Measurements from ENCODE around the gene TBC1D5. TPM values are rescaled to one million over a fixed set of nuclear protein-coding genes. Genes with fewer than 3 reads are reported as not detected.

The TBC1D5 gene
- total RNA-seq, 4 donors from 2014 or later = 29.2 to 114 (median 53.4) TPM

DNA sequence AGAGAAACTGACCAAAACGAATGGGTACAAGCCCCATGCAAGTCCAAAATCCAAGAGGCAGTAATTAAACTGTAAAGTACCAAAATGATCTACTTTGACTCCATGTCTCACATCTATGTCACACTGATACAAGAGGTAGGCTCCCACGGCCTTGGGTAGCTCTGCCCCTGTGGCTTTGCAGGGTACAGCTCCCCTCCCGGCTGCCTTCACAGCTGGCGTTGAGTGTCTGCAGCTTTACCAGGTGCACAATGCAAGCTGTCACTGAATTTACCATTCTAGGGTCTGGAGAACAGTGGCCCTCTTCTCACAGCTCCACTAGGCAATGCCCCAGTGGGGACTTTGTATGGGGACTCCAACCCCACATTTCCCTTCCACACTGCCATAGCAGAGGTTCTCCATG is 308.6 kb downstream of the TBC1D5 start:
- no peak for DNase-seq
- Histone ChIP-seq H3K27me3 (no peaks in the 10 kb centered on the region), H3K4me3 (no peak overlapping the region), H3K27ac (no peak overlapping the region), H3K36me3 (no peaks in the 10 kb centered on the region), H3K4me1 (no peaks in the 10 kb centered on the region), H3K9me3 (no peaks in the 10 kb centered on the region)
- TF ChIP-seq, protein P1, sequence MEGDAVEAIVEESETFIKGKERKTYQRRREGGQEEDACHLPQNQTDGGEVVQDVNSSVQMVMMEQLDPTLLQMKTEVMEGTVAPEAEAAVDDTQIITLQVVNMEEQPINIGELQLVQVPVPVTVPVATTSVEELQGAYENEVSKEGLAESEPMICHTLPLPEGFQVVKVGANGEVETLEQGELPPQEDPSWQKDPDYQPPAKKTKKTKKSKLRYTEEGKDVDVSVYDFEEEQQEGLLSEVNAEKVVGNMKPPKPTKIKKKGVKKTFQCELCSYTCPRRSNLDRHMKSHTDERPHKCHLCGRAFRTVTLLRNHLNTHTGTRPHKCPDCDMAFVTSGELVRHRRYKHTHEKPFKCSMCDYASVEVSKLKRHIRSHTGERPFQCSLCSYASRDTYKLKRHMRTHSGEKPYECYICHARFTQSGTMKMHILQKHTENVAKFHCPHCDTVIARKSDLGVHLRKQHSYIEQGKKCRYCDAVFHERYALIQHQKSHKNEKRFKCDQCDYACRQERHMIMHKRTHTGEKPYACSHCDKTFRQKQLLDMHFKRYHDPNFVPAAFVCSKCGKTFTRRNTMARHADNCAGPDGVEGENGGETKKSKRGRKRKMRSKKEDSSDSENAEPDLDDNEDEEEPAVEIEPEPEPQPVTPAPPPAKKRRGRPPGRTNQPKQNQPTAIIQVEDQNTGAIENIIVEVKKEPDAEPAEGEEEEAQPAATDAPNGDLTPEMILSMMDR (IDR thresholded peaks at IDR 0.05) = no peak
- no peak for TF ChIP-seq POLR2A (IDR thresholded peaks at IDR 0.05)

DNA sequence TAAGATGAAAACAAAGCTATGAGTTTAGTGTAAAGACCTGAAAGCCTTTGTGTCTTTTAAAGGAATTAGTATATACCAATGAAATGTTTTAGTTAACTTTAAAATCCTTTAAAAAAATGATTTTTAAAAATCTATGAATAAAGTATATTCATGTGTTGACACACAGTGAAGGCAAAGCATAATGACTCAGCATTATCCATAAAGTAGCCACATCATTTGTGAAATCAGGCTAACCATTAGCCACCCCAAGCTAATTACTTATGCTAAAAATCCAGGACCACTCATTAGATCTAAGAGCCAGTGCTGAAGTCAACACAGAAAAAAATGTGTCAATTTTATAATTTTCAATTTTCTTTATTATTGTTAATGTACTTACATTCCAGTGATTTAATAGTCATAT is 310.2 kb downstream of the TBC1D5 start:
- Histone ChIP-seq H3K4me3 (no peak overlapping the region), H3K27ac (no peak overlapping the region), H3K9me3 (no peaks in the 10 kb centered on the region), H3K36me3 (no peaks in the 10 kb centered on the region), H3K27me3 (no peaks in the 10 kb centered on the region), H3K4me1 (no peaks in the 10 kb centered on the region)
- DNase-seq = no peak
- TF ChIP-seq, protein P1 (IDR thresholded peaks at IDR 0.05) = no peak
- TF ChIP-seq POLR2A (IDR thresholded peaks at IDR 0.05) = no peak

DNA sequence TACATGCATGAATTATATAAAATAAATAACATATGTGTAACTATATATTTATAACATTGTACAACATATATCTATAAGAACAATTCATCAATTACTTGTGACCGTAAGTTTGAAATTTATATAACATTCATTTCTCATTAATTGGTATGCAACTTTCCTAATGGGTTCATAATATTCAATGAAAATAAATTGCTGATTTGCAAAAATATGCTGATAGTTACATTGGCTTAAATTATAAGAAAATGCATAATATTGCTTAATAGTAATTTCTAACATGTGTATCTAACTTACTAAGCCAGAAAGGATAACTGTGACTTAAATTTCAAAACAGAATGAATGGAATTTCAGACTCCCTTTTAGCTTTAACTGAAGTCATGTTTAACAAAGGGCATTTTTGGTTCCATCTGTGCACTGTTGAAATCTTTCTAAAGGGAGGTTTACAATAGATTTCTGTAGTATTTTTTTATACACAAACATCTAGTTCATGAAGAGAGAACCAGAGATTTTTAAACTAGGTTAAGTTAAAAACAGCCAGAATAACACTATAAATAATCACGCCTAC is 310.9 kb downstream of the TBC1D5 start:
- Histone ChIP-seq H3K4me1 (no peaks in the 10 kb centered on the region), H3K36me3 (no peaks in the 10 kb centered on the region), H3K27me3 (no peaks in the 10 kb centered on the region), H3K27ac (no peak overlapping the region), H3K4me3 (no peak overlapping the region), H3K9me3 (no peaks in the 10 kb centered on the region)
- TF ChIP-seq POLR2A (IDR thresholded peaks at IDR 0.05) = no peak
- TF ChIP-seq, protein P1 (IDR thresholded peaks at IDR 0.05) = no peak
- DNase-seq = no peak

DNA sequence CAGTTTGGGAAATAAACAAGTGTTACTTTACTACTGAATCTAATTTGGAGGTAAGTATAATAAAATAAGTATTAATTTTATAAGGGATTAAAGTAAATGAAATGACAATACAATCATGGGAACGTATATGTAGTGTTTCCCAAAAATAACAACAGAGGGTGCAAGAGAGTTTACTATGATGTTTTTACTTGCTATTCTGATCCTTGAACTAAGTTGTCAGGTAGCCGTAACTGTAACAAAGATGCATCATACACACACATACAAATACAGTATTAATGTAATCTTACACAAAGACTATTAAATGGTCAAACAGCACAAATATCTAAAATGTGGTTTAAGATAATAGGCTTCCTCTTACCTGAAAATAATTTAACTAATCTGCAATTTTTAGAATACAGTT is 311.4 kb downstream of the TBC1D5 start:
- no peaks in the 10 kb centered on the region for H3K4me1 ChIP-seq
- no peaks in the 10 kb centered on the region for H3K9me3 ChIP-seq
- TF ChIP-seq, protein P1 (IDR thresholded peaks at IDR 0.05) = peak in 4 of 6 experiments; percentile 32 to 59 (median 52)
- no peak for TF ChIP-seq POLR2A (IDR thresholded peaks at IDR 0.05)

DNA sequence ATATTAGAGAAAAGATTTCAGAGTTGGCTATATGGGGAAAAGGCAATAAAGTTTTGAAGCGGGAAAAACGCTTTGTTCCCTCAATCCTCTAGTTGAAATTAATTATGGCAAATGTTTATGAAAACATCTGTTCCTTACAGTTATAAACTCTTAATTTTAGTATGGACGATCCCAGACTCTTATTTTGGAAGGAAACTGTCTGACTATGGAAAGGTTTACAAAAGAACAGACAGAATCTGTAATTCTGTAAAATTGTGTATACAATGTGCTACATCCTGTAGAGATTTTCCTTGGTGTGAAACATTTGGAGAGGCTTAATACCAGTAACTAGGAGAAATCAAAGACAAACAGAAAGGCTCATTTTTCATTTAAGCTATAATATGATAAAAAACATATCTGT is 311.8 kb downstream of the TBC1D5 start:
- H3K4me3 ChIP-seq = no peak overlapping the region
- no peak for DNase-seq
- no peaks in the 10 kb centered on the region for H3K27me3 ChIP-seq
- H3K27ac ChIP-seq = no peak overlapping the region
- H3K4me1 ChIP-seq = no peaks in the 10 kb centered on the region
- TF ChIP-seq, protein P1 (IDR thresholded peaks at IDR 0.05) = no peak
- TF ChIP-seq POLR2A (IDR thresholded peaks at IDR 0.05) = no peak
- H3K9me3 ChIP-seq = no peaks in the 10 kb centered on the region
- H3K36me3 ChIP-seq = no peaks in the 10 kb centered on the region

More for the DNA sequence above, 311.4 kb downstream of the TBC1D5 start:
- DNase-seq = no peak
- no peaks in the 10 kb centered on the region for H3K36me3 ChIP-seq
- no peak overlapping the region for H3K4me3 ChIP-seq
- H3K27ac ChIP-seq = no peak overlapping the region
- no peaks in the 10 kb centered on the region for H3K27me3 ChIP-seq
